H1 (cell line): ENCODE measurements around the gene GLIPR2. TPM values are rescaled to one million over a fixed set of nuclear protein-coding genes. Genes with fewer than 3 reads are reported as not detected.

Experiments
- CTCF ChIA-PET: fragments of 300-600 bp; sonication (Branson Sonifier 250); formaldehyde crosslinking; loops from one replicate; lab custom pipeline; 2021; ENCODE audit not compliant: partially characterized antibody; lab: Charles Lee
- POLR2A ChIA-PET: fragments of 300-600 bp; sonication (Branson Sonifier 250); formaldehyde crosslinking; loops from one replicate; lab custom pipeline; 2021; ENCODE audit warnings: inconsistent platforms; ENCODE audit not compliant: partially characterized antibody; lab: Charles Lee
- DNase-seq, 2 experiments: peaks; one replicate each; pipeline versions ENCODE4 v3.0.0 to v3.0.0-alpha.2; 2010 to 2022; ENCODE audit warnings: low spot score in 2 of 2, low read depth in 1 of 2, mixed read lengths in 1 of 2
- FAIRE-seq: peaks from 2 replicates; lab custom pipeline; 2011; peaks lifted over from hg19 to GRCh38; lab: Jason Lieb, UNC
- H2AFZ ChIP-seq: 2 replicates; pipeline ENCODE4 v1.8.1; 2012; ENCODE audit warnings: low read length, inconsistent platforms
- H2AK5ac ChIP-seq: 2 replicates; pipeline ENCODE4 v1.6.1; 2013; ENCODE audit warnings: low read depth, low read length
- H2BK120ac ChIP-seq: replicated peaks from 2 replicates; pipeline ENCODE3; 2013; ENCODE audit warnings: low read depth, low read length, inconsistent platforms
- H2BK12ac ChIP-seq: 2 replicates; pipeline ENCODE4 v1.6.1; 2013; ENCODE audit warnings: low read depth, low read length
- H2BK15ac ChIP-seq: 2 replicates; pipeline ENCODE4 v1.6.1; 2013; ENCODE audit warnings: low read length
- H2BK20ac ChIP-seq: 2 replicates; pipeline ENCODE4 v1.6.1; 2013; ENCODE audit warnings: low read length
- H2BK5ac ChIP-seq: 2 replicates; pipeline ENCODE4 v1.6.1; 2013; ENCODE audit warnings: low read depth, low read length
- H3K14ac ChIP-seq: 2 replicates; pipeline ENCODE4 v1.6.1; 2013; ENCODE audit warnings: inconsistent platforms; ENCODE audit not compliant: insufficient read length
- H3K18ac ChIP-seq: 2 replicates; pipeline ENCODE4 v1.6.1; 2013; ENCODE audit warnings: low read length; ENCODE audit errors: extremely low read depth
- H3K23ac ChIP-seq: 2 replicates; pipeline ENCODE4 v1.6.1; 2013; ENCODE audit warnings: inconsistent platforms; ENCODE audit not compliant: insufficient read length
- H3K23me2 ChIP-seq: 2 replicates; pipeline ENCODE4 v1.6.1; 2013; ENCODE audit warnings: low read depth, low read length
- H3K27ac ChIP-seq: 2 replicates; pipeline ENCODE4 v1.6.1; 2011; ENCODE audit warnings: low read depth, low read length, inconsistent platforms
- H3K27me3 ChIP-seq, 4 experiments: replicated peaks in 1 of 4; 1 replicate in 1 of 4; 2 replicates in 3 of 4; pipeline versions ENCODE4 v1.6.1 to v1.8.1; 2011 to 2013; ENCODE audit warnings: low read length in 3 of 4, mild to moderate bottlenecking in 3 of 4, inconsistent platforms in 2 of 4, mixed read lengths in 2 of 4, moderate library complexity in 1 of 4; ENCODE audit not compliant: control insufficient read depth in 3 of 4, insufficient read depth in 3 of 4; ENCODE audit errors: extremely low read depth in 1 of 4
- H3K36me3 ChIP-seq, 4 experiments: 2 replicates each; pipeline versions ENCODE4 v1.6.1 to v1.8.1; 2011 to 2013; ENCODE audit warnings: mild to moderate bottlenecking in 4 of 4, low read length in 3 of 4, moderate library complexity in 2 of 4, control low read depth in 1 of 4, inconsistent platforms in 1 of 4; ENCODE audit not compliant: insufficient read depth in 4 of 4, control insufficient read depth in 2 of 4
- H3K4ac ChIP-seq: replicated peaks from 2 replicates; pipeline ENCODE3; 2013; ENCODE audit warnings: low read length, low read depth, mixed read lengths, inconsistent platforms; ENCODE audit not compliant: insufficient read length
- H3K4me1 ChIP-seq, 4 experiments: replicated peaks in 1 of 4; 1 replicate in 1 of 4; 2 replicates in 3 of 4; pipeline versions ENCODE4 v1.6.1 to v1.8.1; 2011 to 2013; ENCODE audit warnings: low read length in 3 of 4, inconsistent platforms in 2 of 4, mixed read lengths in 1 of 4; ENCODE audit not compliant: insufficient read depth in 4 of 4, control insufficient read depth in 3 of 4
- H3K4me2 ChIP-seq, 2 experiments: 2 replicates each; pipeline versions ENCODE4 v1.6.1 to v1.8.1; 2011 to 2013; ENCODE audit warnings: low read depth in 2 of 2, low read length in 2 of 2, control low read depth in 1 of 2, inconsistent platforms in 1 of 2, mild to moderate bottlenecking in 1 of 2; ENCODE audit not compliant: insufficient read depth in 1 of 2
- H3K4me3 ChIP-seq, 4 experiments: fragments of 200-600, 300-600 bp in 1 of 4; sonication (generic), shearing (Covaris generic), sonication (Bioruptor Twin) in 1 of 4; 2 replicates each; pipeline versions ENCODE4 v1.5.1 to v1.8.1; 2011 to 2016; ENCODE audit warnings: low read length in 4 of 4, low read depth in 3 of 4, control low read depth in 2 of 4, inconsistent platforms in 2 of 4, mild to moderate bottlenecking in 2 of 4, mixed read lengths in 1 of 4, moderate library complexity in 1 of 4; ENCODE audit not compliant: insufficient read depth in 2 of 4; ENCODE audit errors: extremely low read depth in 1 of 4
- H3K56ac ChIP-seq: replicated peaks from 2 replicates; pipeline ENCODE3; 2013; ENCODE audit warnings: low read depth, mild to moderate bottlenecking, mixed read lengths, low read length, inconsistent platforms; ENCODE audit not compliant: insufficient read length
- H3K79me1 ChIP-seq: 2 replicates; pipeline ENCODE4 v1.6.1; 2013; ENCODE audit warnings: low read depth, low read length, control low read depth
- H3K79me2 ChIP-seq, 2 experiments: 2 replicates each; pipeline versions ENCODE4 v1.6.1 to v1.8.1; 2012 to 2013; ENCODE audit warnings: low read length in 2 of 2, mild to moderate bottlenecking in 2 of 2, inconsistent platforms in 1 of 2; ENCODE audit not compliant: insufficient read depth in 2 of 2, control insufficient read depth in 1 of 2
- H3K9ac ChIP-seq, 4 experiments: replicated peaks in 1 of 4; 1 replicate in 1 of 4; 2 replicates in 3 of 4; pipeline versions ENCODE4 v1.6.1 to v1.8.1; 2011 to 2013; ENCODE audit warnings: low read depth in 3 of 4, low read length in 3 of 4, control low read depth in 2 of 4, mild to moderate bottlenecking in 2 of 4, moderate library complexity in 2 of 4, inconsistent platforms in 1 of 4; ENCODE audit errors: extremely low read depth in 1 of 4
- H3K9me3 ChIP-seq, 2 experiments: 2 replicates each; pipeline versions ENCODE4 v1.6.1 to v1.8.1; 2012 to 2013; ENCODE audit warnings: mild to moderate bottlenecking in 2 of 2, moderate library complexity in 2 of 2, control low read depth in 1 of 2, inconsistent platforms in 1 of 2, low read depth in 1 of 2, low read length in 1 of 2, mixed read lengths in 1 of 2; ENCODE audit not compliant: insufficient read depth in 2 of 2
- H4K20me1 ChIP-seq, 2 experiments: replicated peaks in 1 of 2; 2 replicates each; pipeline versions ENCODE3 to v1.8.1; 2011 to 2013; ENCODE audit warnings: inconsistent platforms in 2 of 2, low read length in 2 of 2, mild to moderate bottlenecking in 1 of 2; ENCODE audit not compliant: insufficient read depth in 2 of 2, control insufficient read depth in 1 of 2
- H4K5ac ChIP-seq: 2 replicates; pipeline ENCODE4 v1.6.1; 2013; ENCODE audit warnings: low read length, low read depth, mixed read lengths, inconsistent platforms; ENCODE audit not compliant: insufficient read length
- H4K8ac ChIP-seq: 2 replicates; pipeline ENCODE4 v1.8.0; 2013; ENCODE audit warnings: mild to moderate bottlenecking, moderate library complexity, low read length, inconsistent platforms; ENCODE audit not compliant: insufficient read depth; ENCODE audit errors: extremely low read depth
- H4K91ac ChIP-seq: replicated peaks from 2 replicates; pipeline ENCODE3; 2013; ENCODE audit warnings: low read length, mixed read lengths, inconsistent platforms; ENCODE audit not compliant: insufficient read length
- EZH2 ChIP-seq: fragments of 200-600 bp; sonication (generic); IDR thresholded peaks from 2 replicates; pipeline ENCODE4 v1.7.1; 2012; ENCODE audit warnings: low read depth, mild to moderate bottlenecking, moderate library complexity, low read length, inconsistent platforms; ENCODE audit not compliant: severe bottlenecking
- KDM5A ChIP-seq: fragments of 200-600 bp; IDR thresholded peaks from 2 replicates; pipeline ENCODE4 v1.7.1; 2012; ENCODE audit warnings: mild to moderate bottlenecking, low read length, inconsistent platforms, mixed read lengths
- SUZ12 ChIP-seq: fragments of 200-600 bp; sonication (generic); IDR thresholded peaks from 2 replicates; pipeline ENCODE4 v1.6.1; 2012; ENCODE audit warnings: mild to moderate bottlenecking, inconsistent platforms, low read length, moderate library complexity, mixed read lengths
- WGBS, 2 experiments: shearing (Covaris generic) in 1 of 2; methylation state at CpG; one replicate each; pipeline versions ENCODE4 v1.1.6 to v1.1.7; 2013 to 2015; ENCODE audit warnings: low lambda C conversion rate in 2 of 2, mixed read lengths in 2 of 2, inconsistent platforms in 1 of 2, low coverage in 1 of 2, missing lambda C conversion rate in 1 of 2; ENCODE audit not compliant: insufficient replicate concordance in 2 of 2, insufficient coverage in 1 of 2, insufficient read length in 1 of 2; ENCODE audit errors: extremely low coverage in 1 of 2, missing lambda C conversion rate in 1 of 2; 5-methylcytosine and 5-hydroxymethylcytosine counted together
- polyA plus RNA-seq, 7 experiments: library from polyadenylated mRNA; depleted of rRNA in 3 of 7; stranded (reverse) in 5 of 7; unstranded in 2 of 7; fragments of >200 nt in 5 of 7; fragments of 200-250 nt in 2 of 7; gene quantifications; 1 replicate in 5 of 7; 2 replicates in 1 of 7; 4 replicates in 1 of 7; pipeline versions ENCODE4 v1.2.1 to v1.2.3, GENCODE V29; 2011 to 2013; ENCODE audit warnings: missing spikeins in 2 of 7, mixed read lengths in 2 of 7
- total RNA-seq: library from RNA; stranded (reverse); fragmentation: NEBNext Ultra II Directional; extraction: Animal tissue kit (Norgen Biotek cat#: 25700); gene quantifications from 2 replicates; pipeline ENCODE4 v1.2.1, GENCODE V29; 2021

Gene GLIPR2
- total and polyA plus RNA-seq, 2 of the 8 experiments (the other 6 are each of a cell fraction or from before 2014, with no cell fraction given): 7.9 to 12.0 TPM

DNA sequence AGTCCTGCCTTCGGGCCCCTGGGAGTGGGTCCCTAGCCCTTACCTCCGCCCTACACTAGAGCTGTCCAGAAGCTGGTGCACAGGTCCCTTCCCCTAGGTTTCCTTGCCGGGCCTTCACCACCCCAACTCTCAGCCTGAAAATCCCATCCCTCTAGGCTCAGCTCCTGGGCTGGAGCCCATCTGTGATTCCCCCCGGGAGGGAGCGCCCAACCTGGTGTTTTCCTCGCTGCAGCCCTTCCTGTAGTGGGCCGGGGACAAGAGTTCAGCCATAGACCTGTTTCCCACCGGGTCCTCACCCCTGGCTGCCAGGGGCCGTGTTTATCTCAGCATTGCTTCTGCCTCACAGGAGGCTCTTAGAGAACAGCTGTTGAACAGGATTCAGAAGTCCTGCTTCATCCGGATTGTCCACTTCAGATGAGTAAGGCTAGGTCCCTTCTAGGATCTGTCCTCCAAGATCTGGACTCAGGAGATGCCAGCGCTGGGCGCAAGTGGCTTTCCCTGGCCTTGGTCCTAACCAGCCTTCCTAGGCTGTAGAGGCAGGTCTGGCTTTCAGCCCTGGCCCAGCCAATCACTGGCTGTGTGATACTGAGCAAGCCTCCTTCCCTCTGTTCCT is 965 bp downstream of the GLIPR2 start:
- Histone ChIP-seq H3K4me1 (peaks cover 0 to 15% (median 7%) of the 10 kb centered on the region in 4 experiments; a peak in 6 of 7 replicates), H4K20me1 (peaks cover 3 to 5% of the 10 kb centered on the region in 2 experiments), H3K79me1 (no peaks in the 10 kb centered on the region), H3K27me3 (peaks cover 18 to 58% (median 49%) of the 10 kb centered on the region in 4 experiments), H3K9me3 (no peaks in the 10 kb centered on the region), H3K79me2 (no peaks in the 10 kb centered on the region), H3K23ac (no peak overlapping the region), H3K4me3 (peak overlapping the region; percentile 62 to 76 (median 70)), H3K9ac (no peak overlapping the region; a peak in 1 of 7 replicates), H3K36me3 (no peaks in the 10 kb centered on the region; a peak in 1 of 8 replicates), H4K8ac (0 out of 2 replicates have a peak overlapping the region, but pooled peaks have one; percentile 28), H2BK20ac (no peak overlapping the region), H2BK12ac (peak overlapping the region; percentile 75; the same call in 1 of the 2 replicates), H2BK5ac (no peak overlapping the region), H3K14ac (no peak overlapping the region), H4K91ac (no peak overlapping the region), H2AFZ (0 out of 2 replicates have a peak overlapping the region, but pooled peaks have one; percentile 18), H3K4ac (no peak overlapping the region), H2BK15ac (0 out of 2 replicates have a peak overlapping the region, but pooled peaks have one; percentile 29), H3K27ac (no peak overlapping the region), H3K18ac (no peak overlapping the region), H2BK120ac (no peak overlapping the region), H2AK5ac (no peak overlapping the region), H4K5ac (no peak overlapping the region), H3K56ac (no peak overlapping the region), H3K23me2 (peaks cover 15% of the 10 kb centered on the region), H3K4me2 (peak overlapping the region; percentile 86 to 93)
- DNase-seq (no peak), FAIRE-seq (no peak)
- CTCF ChIA-PET: interaction anchor here (0.6 to 3.0 kb wide), 6 partner anchors 18 to 53 kb away, joined by 3 to 13 read pairs (median 6); partner anchors contain the start of gene CCIN
- 56% methylated on average over 11 of the region's 12 CpGs; no CpG with 5 or more reads in 1 of the 2 experiments for WGBS, 2 experiments
- TF ChIP-seq SUZ12 (0 out of 2 replicates have a peak, but pooled peaks have one; percentile 42), KDM5A (no peak), EZH2 (peak; percentile 0)
- POLR2A ChIA-PET: interaction anchor here (0.6 to 2.6 kb wide), 5 partner anchors 12 to 53 kb away, joined by 3 to 9 read pairs (median 4); partner anchors contain the start of gene CLTA
